Fibroblast of the aortic adventitia (primary cell): Measurements from ENCODE around the gene HMG20B. TPM values are rescaled to one million over a fixed set of nuclear protein-coding genes. Genes with fewer than 3 reads are reported as not detected.

Source experiments
- DNase-seq: peaks from one replicate; pipeline ENCODE4 v3.0.0-alpha.2; 2010; ENCODE audit warnings: low read depth
- H3K4me3 ChIP-seq: 2 replicates; pipeline ENCODE4 v1.5.1; 2011; ENCODE audit warnings: low read depth, mild to moderate bottlenecking, control low read depth, low read length, moderate library complexity
- total RNA-seq: library from RNA; depleted of rRNA; stranded (reverse); fragments of >200 nt; gene quantifications from 2 replicates; pipeline ENCODE4 v1.2.3, GENCODE V29; 2012; ENCODE audit warnings: low replicate concordance
- TF ChIP-seq, protein P1 (sequence below): IDR thresholded peaks from 2 replicates; pipeline ENCODE4 v1.5.1; 2011; ENCODE audit warnings: mild to moderate bottlenecking, low read length, control low read depth, inconsistent platforms; ENCODE audit not compliant: insufficient read depth

HMG20B gene
- total RNA-seq, 1 donor, result 56.6 TPM

DNA sequence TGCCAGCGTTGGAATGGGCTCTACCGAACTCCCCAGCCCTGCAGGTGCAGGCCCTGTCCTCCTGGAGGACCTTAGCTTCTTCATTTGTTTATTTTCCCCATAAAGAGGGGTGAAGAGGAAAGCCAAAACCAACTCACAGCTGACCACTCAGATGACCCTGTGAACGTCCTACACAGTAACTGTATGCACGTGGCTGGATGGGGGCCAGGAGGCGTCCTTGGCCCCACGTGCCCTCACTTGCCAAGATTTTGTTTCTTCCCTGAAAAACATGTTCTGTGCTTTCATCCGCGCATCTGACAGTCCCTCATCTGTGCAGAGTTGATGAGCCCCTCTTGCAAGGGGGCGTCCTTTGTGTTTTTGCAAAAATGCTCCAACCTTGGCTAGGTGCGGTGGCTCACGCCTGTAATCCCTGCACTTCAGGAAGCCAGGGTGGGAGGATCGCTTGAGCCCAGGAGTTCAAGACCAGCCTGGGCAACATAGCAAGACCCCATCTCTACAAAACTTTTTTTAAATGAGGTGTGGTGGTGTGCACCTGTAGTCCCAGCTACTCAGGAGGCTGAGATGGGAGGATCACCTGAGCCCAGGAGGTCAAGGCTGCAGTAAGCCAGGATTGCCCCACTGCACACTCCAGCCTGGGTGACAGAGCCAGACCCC lies 39.1 kb upstream of the HMG20B start:
- DNase-seq, result no peak
- H3K4me3 ChIP-seq, result no peak overlapping the region
- TF ChIP-seq, protein P1, sequence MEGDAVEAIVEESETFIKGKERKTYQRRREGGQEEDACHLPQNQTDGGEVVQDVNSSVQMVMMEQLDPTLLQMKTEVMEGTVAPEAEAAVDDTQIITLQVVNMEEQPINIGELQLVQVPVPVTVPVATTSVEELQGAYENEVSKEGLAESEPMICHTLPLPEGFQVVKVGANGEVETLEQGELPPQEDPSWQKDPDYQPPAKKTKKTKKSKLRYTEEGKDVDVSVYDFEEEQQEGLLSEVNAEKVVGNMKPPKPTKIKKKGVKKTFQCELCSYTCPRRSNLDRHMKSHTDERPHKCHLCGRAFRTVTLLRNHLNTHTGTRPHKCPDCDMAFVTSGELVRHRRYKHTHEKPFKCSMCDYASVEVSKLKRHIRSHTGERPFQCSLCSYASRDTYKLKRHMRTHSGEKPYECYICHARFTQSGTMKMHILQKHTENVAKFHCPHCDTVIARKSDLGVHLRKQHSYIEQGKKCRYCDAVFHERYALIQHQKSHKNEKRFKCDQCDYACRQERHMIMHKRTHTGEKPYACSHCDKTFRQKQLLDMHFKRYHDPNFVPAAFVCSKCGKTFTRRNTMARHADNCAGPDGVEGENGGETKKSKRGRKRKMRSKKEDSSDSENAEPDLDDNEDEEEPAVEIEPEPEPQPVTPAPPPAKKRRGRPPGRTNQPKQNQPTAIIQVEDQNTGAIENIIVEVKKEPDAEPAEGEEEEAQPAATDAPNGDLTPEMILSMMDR, result no peak

DNA sequence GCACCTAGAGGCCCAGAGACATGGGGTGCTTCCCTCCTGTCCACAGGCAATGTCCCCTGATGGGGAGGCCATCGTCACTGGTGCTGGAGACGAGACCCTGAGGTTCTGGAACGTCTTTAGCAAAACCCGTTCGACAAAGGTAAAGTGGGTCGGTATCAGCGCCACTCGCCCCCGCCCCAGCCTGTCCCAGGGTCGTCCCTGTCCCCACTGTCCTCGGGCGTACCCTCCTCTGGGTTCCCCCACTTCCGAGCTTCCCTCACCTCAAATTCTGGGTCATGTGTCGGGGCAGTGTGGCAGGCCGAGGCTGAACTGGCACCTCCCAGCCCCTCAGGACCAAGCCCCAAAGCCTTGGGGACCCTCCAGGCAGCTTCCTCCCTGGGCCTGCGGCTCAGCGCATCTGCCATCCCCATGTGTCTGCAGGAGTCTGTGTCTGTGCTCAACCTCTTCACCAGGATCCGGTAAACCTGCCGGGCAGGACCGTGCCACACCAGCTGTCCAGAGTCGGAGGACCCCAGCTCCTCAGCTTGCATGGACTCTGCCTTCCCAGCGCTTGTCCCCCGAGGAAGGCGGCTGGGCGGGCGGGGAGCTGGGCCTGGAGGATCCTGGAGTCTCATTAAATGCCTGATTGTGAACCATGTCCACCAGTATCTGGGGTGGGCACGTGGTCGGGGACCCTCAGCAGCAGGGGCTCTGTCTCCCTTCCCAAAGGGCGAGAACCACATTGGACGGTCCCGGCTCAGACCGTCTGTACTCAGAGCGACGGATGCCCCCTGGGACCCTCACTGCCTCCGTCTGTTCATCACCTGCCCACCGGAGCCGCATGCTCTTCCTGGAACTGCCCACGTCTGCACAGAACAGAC lies 38.1 kb upstream of the HMG20B start:
- no peak for DNase-seq
- TF ChIP-seq, protein P1, result no peak
- H3K4me3 ChIP-seq, result no peak overlapping the region

DNA sequence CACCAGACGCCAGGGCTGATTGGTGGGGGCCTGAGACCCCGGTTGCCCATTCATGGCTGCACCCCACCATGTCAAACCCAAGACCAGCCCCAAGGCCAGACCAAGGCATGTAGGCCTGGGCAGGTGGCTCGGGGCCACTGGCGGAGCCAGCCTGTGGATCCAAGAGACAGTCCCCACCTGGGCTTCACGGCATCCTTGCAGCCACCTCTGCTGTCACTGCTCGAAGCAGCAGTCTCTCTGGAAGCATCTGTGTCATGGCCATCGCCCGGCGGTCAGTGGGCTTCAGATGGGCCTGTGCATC lies 37.6 kb upstream of the HMG20B start:
- H3K4me3 ChIP-seq, result no peak overlapping the region
- DNase-seq, result no peak
- TF ChIP-seq, protein P1, result no peak

DNA sequence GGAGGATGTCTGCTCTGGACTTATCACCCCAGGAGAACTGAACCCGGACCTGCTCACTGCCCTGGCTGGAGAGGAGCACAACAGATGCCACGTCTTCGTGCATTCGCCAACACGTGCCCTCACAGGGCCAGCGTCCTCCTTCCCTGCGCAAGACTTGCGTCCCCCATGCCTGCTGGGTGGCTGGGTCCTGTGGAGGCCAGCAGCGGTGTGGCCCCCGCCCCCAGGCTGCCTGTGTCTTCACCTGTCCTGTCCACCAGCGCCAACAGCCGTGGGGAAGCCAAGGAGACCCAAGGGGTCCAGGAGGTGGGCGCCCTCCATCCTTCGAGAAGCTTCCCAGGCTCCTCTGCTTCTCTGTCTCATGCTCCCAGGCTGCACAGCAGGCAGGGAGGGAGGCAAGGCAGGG lies 37.2 kb upstream of the HMG20B start:
- TF ChIP-seq, protein P1, result no peak
- no peak for DNase-seq
- H3K4me3 ChIP-seq, result no peak overlapping the region

DNA sequence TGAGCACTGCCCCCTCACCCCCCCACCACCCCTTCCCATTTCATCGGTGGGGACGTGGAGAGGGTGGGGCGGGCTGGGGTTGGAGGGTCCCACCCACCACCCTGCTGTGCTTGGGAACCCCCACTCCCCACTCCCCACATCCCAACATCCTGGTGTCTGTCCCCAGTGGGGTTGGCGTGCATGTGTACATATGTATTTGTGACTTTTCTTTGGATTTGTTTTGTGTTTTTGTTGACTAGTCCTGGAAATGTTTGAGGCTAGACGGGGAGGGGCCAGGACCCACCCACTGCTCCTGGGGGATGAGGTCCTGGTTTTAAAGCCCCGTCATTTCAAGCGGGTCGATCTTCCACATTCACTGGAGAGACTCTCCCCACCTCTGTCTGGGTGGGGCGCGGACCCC lies 36.8 kb upstream of the HMG20B start:
- H3K4me3 ChIP-seq, result no peak overlapping the region
- TF ChIP-seq, protein P1, result no peak
- DNase-seq, result no peak

DNA sequence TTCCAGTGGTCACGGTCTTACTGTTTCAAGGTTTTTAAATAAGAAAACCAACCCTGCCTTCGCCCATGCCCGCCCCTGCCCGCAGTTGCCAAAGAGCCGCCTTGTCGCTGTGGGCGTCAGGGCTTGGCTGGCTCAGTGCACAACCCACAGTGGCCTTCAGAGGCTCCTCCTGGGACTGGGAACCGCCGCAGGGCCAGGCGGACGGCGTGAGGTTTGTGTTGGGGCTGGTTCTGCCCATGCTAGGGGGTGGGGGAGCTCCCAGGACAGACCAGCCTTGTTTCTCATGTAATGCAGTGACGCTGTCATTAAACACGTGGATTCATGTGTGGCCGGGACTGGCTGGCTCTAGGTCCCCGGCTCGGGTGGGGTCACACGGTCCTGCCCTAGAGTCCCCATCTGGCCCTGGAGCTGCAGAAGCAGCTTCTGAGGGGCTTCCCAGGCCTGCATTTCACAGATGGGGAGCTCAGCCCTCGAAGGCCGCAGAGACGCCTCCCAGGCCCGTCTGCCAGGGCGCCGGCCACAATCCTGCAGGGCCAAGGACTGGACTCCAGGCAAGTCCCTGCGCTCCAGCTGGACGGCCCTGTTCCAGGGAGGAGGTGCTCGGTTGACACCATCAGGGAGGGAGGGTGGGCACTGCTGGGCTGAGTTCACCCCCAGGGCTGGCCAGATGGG lies 36.2 kb upstream of the HMG20B start:
- no peak overlapping the region for H3K4me3 ChIP-seq
- TF ChIP-seq, protein P1, result no peak
- DNase-seq, result no peak
